Stimulated activated CD4-positive, alpha-beta T cell treated with anti-CD3 and anti-CD28 coated beads, Interleukin-4, amount 100 ng/mL, for 4 hours (primary cell): ENCODE data around the gene CELF2.

Source experiments
- DNase-seq, 2 experiments: peaks; one replicate each; pipeline ENCODE4 v3.0.0-alpha.2; 2020

Gene CELF2

GRCh38 chr10:11158080-11158479 is 140.4 kb downstream of the CELF2 start:
- DNase-seq: no peak

- no peak for DNase-seq
Measured at GRCh38 chr10:11159543-11160215, 142.0 kb downstream of the CELF2 start.

- no peak for DNase-seq
Measured at GRCh38 chr10:11161096-11161495, 143.4 kb downstream of the CELF2 start.

DNA sequence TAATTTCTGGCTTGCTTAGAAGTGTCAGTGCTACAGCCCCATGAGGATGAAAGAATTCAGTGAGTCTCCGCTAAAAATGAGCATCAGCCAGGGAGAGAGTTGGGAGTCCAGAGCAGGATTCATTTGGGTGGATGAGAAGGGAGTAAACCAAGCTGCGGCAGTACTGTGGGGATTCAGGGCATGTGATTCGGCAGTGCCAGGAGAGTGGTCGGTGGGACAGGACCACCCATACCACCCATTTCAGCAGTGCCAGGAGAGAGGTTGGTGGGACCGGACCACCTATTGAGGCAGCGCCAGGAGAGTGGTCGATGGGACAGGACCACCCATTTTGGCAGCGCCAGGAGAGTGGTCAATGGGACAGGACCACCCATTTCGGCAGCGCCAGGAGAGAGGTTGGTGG is 144.2 kb downstream of the CELF2 start:
- no peak for DNase-seq

DNA sequence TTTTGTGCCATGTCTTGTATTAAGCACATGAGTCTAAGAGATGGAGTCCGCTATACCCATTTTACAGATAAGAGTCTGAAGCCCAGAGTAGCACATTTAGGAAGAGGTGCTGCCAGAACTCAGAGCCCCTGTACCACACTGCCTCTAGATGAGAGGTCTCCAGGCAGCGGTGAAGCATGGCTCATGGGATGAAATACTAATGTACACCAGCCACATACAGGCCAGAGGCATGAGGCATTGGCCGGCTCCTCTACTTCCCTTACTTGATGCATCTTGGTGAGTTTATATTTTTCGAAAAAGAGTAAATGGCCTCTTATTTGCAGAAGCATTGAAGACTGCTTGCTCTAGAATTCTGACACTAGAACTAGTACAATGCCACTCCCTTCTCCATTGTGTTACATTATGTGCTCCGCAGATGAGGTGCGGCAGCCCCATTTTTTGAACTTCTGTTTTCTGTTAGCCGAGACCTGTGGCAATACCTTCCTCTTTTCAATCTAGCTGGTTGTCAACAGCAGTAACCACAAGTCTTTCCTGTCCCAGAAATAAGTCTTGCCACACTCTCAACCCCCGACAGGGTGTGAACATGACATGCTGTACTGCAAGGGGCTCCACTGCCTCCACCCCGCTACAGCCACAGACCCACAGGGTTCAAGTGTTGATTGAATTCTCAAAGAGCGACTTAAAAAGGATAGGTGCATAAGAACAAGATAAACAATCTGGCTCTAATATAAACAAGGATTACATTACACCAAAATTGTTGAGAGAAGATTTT is 145.3 kb downstream of the CELF2 start:
- peak; percentile 37 to 71 for DNase-seq

- DNase-seq: no peak
Measured at GRCh38 chr10:11163780-11164550, 146.3 kb downstream of the CELF2 start.

DNA sequence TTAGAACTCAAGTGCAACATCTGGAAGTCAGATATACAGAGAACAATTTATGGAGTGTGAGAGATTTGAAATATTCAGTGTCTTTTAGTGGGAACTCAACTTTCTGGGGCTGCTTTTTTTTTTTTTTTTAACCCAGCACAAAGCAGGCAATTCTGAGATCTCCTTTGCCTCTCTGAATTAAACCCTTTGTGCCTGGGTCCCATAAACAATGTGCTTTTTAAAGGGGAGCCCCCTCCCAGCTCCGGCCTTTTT is 146.8 kb downstream of the CELF2 start:
- DNase-seq: no peak

- DNase-seq: peak; percentile 53 to 73
Measured at GRCh38 chr10:11164803-11165590, 147.3 kb downstream of the CELF2 start.

- peak; percentile 46 to 63 for DNase-seq
Measured at GRCh38 chr10:11165591-11166543, 148.2 kb downstream of the CELF2 start.

- DNase-seq: no peak
Measured at GRCh38 chr10:11166550-11166949, 148.9 kb downstream of the CELF2 start.

DNA sequence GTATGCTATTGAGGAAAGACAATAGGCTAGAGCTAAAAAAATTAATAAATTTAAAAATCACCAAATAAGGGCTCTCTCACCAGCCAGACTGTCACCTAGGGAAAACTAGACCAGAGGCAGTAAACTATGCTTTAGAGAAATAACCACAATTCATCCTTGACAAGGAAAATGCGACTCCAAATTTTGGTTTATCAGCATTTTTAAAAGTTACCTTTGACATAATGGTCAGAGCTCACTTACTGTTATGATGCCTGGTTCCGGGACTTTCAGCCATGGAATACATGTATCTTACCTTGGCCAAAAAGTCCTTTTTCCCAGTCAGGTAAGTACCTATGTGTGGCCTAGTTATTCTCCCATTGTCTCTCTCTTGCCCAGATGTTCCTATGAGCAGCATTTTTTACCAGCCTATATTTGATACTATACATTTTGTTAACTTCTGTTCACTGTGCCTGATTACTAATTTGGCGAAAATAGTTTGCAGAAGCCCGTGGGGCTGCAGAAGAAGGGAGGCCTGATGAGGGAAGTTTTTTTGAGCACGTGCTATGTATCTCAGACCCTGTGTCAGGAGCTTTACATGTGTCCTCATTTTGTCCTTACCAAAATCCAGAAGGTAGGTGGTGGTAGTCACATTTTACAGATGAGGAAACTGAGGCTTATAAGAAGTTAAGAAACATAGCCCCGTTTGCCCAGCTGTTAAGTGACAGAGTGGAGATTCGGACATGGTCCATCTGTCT is 149.7 kb downstream of the CELF2 start:
- DNase-seq: no peak

- no peak for DNase-seq
Measured at GRCh38 chr10:11168423-11169090, 150.9 kb downstream of the CELF2 start.

GRCh38 chr10:11169976-11170375 is 152.3 kb downstream of the CELF2 start:
- no peak for DNase-seq

- no peak for DNase-seq
Measured at GRCh38 chr10:11170574-11170973, 152.9 kb downstream of the CELF2 start.

DNA sequence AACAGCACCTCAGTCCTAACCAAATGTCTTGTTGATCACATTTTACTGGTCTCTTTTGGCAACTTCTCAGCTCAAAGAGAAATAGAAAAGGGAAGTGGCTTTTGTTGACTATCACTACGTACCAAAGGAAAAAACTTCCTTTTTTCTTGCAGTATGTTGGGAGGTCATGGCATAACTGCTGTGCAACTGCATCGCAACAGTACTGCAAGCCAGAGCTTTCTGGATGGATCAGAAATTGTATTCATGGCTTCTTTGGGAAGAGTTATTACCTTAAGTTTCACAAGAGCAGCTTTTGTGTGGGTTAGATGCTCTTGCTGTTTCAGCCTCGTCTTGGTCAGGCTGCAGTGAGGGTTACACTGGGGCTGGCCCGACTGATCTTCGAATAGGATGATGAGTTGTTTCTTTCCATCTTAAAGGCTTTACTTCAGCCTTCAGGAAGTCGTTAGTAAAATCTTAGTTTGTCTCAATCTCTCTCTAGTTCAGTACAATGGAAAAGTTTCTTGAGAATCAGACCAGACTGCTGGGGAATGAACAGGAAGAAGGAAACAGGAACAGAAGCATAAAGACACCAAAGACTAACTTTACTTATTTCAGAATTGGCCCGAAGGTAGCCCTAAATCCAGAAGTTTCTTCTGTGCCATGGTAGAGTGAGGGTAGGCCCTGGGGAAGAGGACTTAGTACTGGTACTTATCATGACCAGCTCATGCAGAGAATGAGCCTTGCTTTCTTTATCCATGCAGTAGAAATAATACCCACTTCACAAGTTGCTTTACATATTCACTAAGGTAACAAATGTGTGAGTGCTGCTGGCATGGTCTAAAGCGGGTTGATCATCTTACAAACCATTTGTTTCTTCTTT is 153.6 kb downstream of the CELF2 start:
- peak in 1 of 2 experiments; percentile 46 for DNase-seq

DNA sequence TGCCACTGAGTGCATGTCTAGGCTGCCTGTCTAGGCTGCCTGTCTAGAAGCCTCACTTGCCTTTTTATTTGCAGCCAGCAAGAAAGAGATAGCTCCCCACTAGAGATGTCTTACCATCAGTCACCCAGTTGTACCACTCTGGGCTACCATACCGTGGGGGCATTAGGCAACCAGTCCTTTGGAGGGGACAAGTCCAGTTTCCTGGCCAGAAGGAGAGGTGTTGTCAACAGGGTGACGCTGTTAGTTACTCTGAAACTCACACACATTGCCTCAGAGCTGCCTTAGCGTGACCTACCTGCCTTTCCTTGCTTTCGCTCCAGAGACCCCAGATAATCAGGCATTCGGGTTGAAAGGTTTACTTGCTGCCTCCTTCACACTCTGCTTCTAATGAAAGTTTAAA is 155.4 kb downstream of the CELF2 start:
- no peak for DNase-seq

DNA sequence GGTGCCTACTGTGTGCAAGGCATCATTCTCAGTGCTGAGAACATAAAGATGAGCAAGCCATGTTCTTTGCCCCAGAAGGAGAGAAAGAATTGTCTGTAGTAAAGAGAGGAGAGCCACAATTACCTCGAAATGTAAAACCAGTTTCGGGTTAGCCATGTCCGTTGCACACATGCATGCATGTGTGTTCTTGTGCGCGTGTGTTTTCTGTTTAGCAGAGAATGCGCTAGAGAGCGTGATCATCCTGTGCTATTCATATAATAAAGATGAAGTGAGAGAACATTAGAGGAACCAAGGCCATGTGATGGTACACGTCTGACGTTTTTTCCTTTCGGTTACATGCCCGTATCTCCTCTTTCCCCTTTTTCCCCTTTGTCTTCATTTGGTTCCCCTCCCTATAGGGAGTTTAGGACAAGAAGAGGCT is 158.2 kb downstream of the CELF2 start:
- DNase-seq: no peak

DNA sequence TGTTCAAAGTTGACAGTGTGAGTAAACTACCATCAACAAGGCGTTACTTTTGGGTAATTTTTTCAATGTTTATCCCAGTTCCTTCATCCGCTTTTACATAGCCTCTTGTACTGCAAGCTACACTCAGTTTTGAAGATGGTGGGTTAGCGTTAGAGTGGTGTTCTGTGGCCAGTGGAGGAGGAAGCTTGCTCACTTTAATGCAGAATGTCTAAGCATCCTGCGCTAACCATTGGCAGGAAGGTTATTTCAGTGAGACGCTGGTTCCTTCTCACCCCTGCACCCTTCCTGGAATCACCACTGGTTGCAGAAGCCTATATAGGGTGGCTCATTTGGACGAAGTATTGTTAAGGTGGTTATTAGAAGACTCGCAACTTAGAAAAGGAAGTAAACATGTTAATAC is 159.1 kb downstream of the CELF2 start:
- peak in 1 of 2 experiments; percentile 30 for DNase-seq

DNA sequence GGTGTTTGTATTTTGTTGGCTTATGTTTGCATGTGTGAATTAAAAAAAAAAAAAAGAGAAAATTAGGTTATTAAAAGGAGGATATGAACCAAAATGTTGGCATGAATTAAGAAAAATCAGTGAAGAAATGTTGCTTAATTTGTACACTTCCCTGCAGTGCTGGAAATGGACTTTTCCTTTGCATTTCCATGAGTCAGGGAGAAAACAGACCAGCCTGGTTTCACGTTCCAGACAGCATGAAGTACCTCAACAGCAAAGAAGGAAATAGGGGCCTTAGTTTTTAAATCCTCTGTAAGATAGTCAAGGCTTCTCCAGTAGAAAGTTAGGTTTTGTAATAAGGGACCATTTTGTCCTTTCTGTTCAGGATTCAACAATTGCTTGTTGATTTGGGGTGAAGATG is 159.7 kb downstream of the CELF2 start:
- no peak for DNase-seq
